ENCODE measurements around the gene PKP3.
"Not testable (repeated sequence)": the region's sequence is repeated elsewhere in the genome, so short reads cannot be mapped to it uniquely, and the experiment has no call there.

The PKP3 gene

GRCh38 chr11:377174-377865, 16.7 kb upstream of the PKP3 start:
- DNase-seq (ENCODE audit: low spot score), result no peak

GRCh38 chr11:377883-378500, 16.0 kb upstream of the PKP3 start:
- DNase-seq (ENCODE audit: low spot score), result no peak

GRCh38 chr11:379205-380094, 14.6 kb upstream of the PKP3 start:
- DNase-seq (ENCODE audit: low spot score), result no peak

- DNase-seq (ENCODE audit: low spot score), result no peak
Measured at GRCh38 chr11:380095-380480, 13.9 kb upstream of the PKP3 start.

GRCh38 chr11:380491-380890, 13.5 kb upstream of the PKP3 start:
- DNase-seq (ENCODE audit: low spot score), result no peak

GRCh38 chr11:380996-381395, 13.0 kb upstream of the PKP3 start:
- DNase-seq (ENCODE audit: low spot score), result no peak

GRCh38 chr11:381501-382072, 12.4 kb upstream of the PKP3 start:
- no peak for DNase-seq (ENCODE audit: low spot score)

GRCh38 chr11:382081-382629, 11.9 kb upstream of the PKP3 start:
- no peak for DNase-seq (ENCODE audit: low spot score)

GRCh38 chr11:383431-383830, 10.6 kb upstream of the PKP3 start:
- DNase-seq (ENCODE audit: low spot score), result no peak

GRCh38 chr11:384511-384910, 9.5 kb upstream of the PKP3 start:
- DNase-seq (ENCODE audit: low spot score), result no peak

GRCh38 chr11:385594-386351, 8.2 kb upstream of the PKP3 start:
- DNase-seq (ENCODE audit: low spot score), result no peak

GRCh38 chr11:386483-386882, 7.5 kb upstream of the PKP3 start:
- DNase-seq (ENCODE audit: low spot score), result no peak

GRCh38 chr11:387193-387793, 6.7 kb upstream of the PKP3 start:
- DNase-seq (ENCODE audit: low spot score), result no peak

GRCh38 chr11:389369-389768, 4.6 kb upstream of the PKP3 start:
- not testable (repeated sequence) for DNase-seq (ENCODE audit: low spot score)

- DNase-seq (ENCODE audit: low spot score), result no peak
Measured at GRCh38 chr11:390175-390574, 3.8 kb upstream of the PKP3 start.

GRCh38 chr11:391117-392017, 2.6 kb upstream of the PKP3 start:
- no peak for DNase-seq (ENCODE audit: low spot score)

GRCh38 chr11:392102-392777, 1.8 kb upstream of the PKP3 start:
- no peak for DNase-seq (ENCODE audit: low spot score)

GRCh38 chr11:393219-394033, 583 bp upstream of the PKP3 start:
- DNase-seq (ENCODE audit: low spot score), result no peak

Data from D341Med (cell line).